CD4-positive, alpha-beta T cell treated with Interleukin-10 for 1 hour (primary cell): ENCODE results near the gene PPIE.
"Not testable (repeated sequence)": the region's sequence is repeated elsewhere in the genome, so short reads cannot be mapped to it uniquely, and the experiment has no call there.

Experiments used
- DNase-seq: peaks from one replicate; pipeline ENCODE4 v3.0.0-alpha.2; 2020

Gene PPIE

GRCh38 chr1:39779821-39780220 lies 41.1 kb downstream of the PPIE start:
- DNase-seq = no peak

- DNase-seq = no peak
Observed at GRCh38 chr1:39781349-39781715, 42.6 kb downstream of the PPIE start.

GRCh38 chr1:39782103-39782502 lies 43.4 kb downstream of the PPIE start:
- no peak for DNase-seq

DNA sequence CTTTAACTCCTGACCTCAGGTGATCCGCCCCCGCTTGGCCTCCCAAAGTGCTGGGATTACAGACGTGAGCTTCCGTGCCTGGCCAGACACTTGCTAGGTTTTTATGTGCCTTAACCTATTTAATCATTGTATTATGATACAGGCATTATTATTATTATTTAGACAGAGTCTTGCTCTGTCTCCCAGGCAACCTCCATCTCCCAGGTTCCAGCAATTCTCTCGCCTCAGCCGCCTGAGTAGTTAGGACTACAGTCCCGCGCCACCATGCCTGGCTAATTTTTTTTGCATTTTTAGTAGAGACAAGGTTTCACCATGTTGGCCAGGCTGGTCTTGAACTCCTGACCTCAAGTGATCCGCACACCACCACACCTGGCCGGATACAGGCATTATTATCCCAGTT lies 44.0 kb downstream of the PPIE start:
- DNase-seq = not testable (repeated sequence)

GRCh38 chr1:39786303-39787107 lies 47.8 kb downstream of the PPIE start:
- DNase-seq = not testable (repeated sequence)

DNA sequence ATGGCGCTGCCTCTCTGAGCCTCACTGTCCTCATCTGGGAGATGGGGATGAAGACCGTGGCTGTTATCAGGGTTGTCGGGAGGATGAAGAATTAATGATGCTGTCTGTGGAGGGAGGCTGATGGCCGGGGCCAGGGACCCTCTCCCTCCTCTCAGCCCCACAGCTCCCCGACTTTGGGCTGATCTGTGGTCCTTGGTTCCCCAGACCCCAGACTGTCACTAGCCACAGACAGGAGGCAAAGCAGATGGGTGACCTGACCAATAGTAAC lies 48.4 kb downstream of the PPIE start:
- DNase-seq = not testable (repeated sequence)

- DNase-seq = no peak
Observed at GRCh38 chr1:39787468-39787867, 48.8 kb downstream of the PPIE start.

DNA sequence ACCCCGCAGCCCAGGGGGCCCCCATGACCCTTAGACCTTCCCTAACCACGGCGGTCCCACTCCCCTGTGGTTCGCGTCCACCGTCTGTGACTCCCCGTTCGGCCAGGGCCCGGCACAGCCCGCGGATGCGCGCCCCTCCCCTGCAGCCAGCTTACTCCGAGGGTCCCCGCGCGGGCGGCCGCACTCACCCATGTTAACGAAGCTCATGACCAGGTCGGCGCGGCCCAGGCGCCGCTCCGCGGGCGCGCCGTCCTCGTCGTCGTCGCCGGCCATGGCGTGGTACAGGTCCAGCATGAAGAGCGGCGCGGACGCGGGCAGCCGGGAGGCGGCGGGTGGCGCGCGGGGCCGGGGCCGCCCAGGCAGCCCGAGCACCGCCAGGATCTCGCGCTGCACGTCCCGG lies 49.3 kb downstream of the PPIE start:
- DNase-seq = not testable (repeated sequence)

- DNase-seq = no peak
Observed at GRCh38 chr1:39788426-39788757, 49.7 kb downstream of the PPIE start.

- DNase-seq = peak; percentile 58
Observed at GRCh38 chr1:39788758-39789570, 50.3 kb downstream of the PPIE start, which contains the start of gene BMP8B. Gene BMP8B (minus strand): TSS chr1:39788865. CDS start chr1:39788485, 380 bp downstream.

GRCh38 chr1:39789571-39790110 lies 51.0 kb downstream of the PPIE start:
- DNase-seq = no peak

GRCh38 chr1:39791838-39792237 lies 53.2 kb downstream of the PPIE start:
- DNase-seq = no peak

DNA sequence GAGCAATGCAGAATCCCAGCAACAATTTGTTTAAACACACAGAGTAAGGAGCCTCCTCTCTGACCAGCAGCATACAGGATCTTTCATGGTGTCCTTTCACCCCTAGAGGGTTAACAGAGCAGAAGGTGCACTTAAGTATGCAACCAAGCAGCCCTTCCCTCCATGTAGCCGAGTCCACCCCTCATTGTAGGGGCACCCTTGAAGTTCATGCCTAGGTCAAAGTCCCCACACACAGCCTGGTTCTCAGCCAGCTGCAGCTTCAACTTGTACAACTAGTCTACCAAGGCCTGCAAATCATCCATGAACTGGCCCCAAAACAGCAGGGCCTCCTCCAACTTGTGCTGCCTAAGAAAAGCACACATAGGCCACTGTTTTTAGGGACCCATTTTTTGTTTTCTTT lies 57.0 kb downstream of the PPIE start:
- no peak for DNase-seq

- peak; percentile 93 for DNase-seq
Observed at GRCh38 chr1:39798859-39799769, 60.4 kb downstream of the PPIE start.

- DNase-seq = peak; percentile 76
Observed at GRCh38 chr1:39799770-39800470, 61.2 kb downstream of the PPIE start.

DNA sequence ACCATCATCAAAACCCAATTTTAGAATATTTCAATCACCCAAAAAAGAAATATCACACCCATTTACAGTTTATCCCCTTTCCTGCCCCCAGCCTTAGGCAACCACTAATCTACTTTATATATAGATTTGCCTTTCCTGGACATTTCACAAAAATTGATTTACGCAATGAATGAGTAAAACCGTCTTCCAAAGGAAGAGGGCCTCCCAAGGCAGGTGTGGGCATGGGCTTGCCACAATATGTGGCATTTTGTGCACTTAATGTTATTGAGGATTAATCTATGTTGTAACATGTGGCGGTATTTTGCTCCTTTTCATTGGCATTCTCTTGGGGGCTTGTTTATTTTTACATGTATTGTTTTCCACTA lies 61.8 kb downstream of the PPIE start:
- DNase-seq = no peak

DNA sequence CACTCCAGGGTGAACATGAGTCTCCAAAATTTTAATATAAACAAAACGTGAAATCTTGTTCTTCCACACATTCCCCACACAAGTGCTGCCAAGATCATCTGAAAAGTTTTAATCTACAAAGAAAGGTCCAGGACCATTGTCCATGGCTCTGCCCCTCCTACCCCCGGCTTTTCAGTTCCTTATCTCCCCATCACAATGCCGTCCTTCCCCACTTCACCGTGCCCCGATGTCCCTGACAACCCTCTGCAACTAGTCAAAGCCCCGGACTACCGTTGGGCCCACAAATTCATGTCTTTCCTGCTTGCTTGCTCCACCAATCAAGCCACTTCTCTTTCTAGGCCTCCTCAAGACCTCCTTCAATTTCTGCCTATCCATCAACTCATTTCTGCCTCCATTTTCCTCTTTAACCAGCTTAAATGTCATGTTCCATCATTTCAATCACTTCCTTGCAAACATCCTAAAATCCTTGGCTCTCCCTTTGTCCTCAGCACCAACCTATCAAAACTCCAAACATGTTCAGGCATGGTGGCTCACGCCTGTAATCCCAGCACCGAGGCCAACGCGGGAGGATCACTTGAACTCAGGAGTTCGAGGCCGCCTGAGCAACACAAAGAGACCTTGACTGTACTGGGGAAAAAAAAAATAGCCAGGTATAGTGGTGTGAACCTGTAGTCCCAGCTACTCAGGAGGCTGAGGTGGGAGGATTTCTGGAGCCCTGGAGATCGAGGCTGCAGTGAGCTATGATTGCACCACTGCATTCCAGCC lies 64.0 kb downstream of the PPIE start:
- no peak for DNase-seq

GRCh38 chr1:39805385-39805784 lies 66.7 kb downstream of the PPIE start:
- no peak for DNase-seq

- DNase-seq = no peak
Observed at GRCh38 chr1:39808784-39809517, 70.3 kb downstream of the PPIE start.

DNA sequence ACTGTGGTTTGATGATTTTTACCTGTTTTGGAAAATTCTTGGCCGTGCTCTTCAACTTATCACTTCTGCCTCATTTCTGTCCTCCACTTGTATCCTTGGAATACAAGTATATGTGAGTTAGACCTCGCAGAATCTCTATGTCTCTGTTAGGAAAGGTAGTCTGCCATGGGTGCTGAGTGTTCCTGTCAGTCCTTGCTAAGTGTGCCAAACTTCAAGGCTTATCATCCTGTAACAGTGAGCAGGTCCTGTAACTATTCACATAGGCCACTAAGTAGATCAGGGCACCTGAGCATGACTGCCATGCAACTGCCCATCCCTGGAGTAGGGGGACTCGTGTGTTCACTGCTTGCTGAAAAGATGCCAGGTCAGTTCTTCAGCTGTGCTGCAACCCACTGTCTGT lies 74.2 kb downstream of the PPIE start:
- DNase-seq = no peak
